Effector CD8-positive, alpha-beta T cell (primary cell): Measurements from ENCODE around the gene OTULINL.
A peak's percentile ranks its signal among the peaks of the same experiment; 100 is the strongest.
"Not testable (repeated sequence)": the region's sequence is repeated elsewhere in the genome, so short reads cannot be mapped to it uniquely, and the experiment has no call there.

Source experiments
- DNase-seq: peaks from one replicate; lab custom pipeline; 2025; lab: John Stamatoyannopoulos, UW
- total RNA-seq, 4 experiments: gene quantifications; one replicate each; lab custom pipeline; 2026; lab: John Stamatoyannopoulos, UW

OTULINL gene
- 46.8 to 85.8 (median 62.7) reads per million in 4 experiments for total RNA-seq

- peak; percentile 82 for DNase-seq
Measured at GRCh38 chr5:14581106-14581890, at the start of gene OTULINL. OTULINL (plus strand) TSS chr5:14581792; CDS start chr5:14581895, 103 bp downstream.

GRCh38 chr5:14532180-14532579 is 49.4 kb upstream of the OTULINL start:
- no peak for DNase-seq

- DNase-seq, result no peak
Measured at GRCh38 chr5:14534773-14535172, 46.8 kb upstream of the OTULINL start.

GRCh38 chr5:14545308-14545707 is 36.3 kb upstream of the OTULINL start:
- DNase-seq, result no peak

- DNase-seq, result no peak
Measured at GRCh38 chr5:14545862-14546261, 35.7 kb upstream of the OTULINL start.

GRCh38 chr5:14547666-14548065 is 33.9 kb upstream of the OTULINL start:
- DNase-seq, result no peak

- no peak for DNase-seq
Measured at GRCh38 chr5:14551211-14551610, 30.4 kb upstream of the OTULINL start.

GRCh38 chr5:14552017-14552416 is 29.6 kb upstream of the OTULINL start:
- DNase-seq, result no peak

GRCh38 chr5:14554288-14554687 is 27.3 kb upstream of the OTULINL start:
- DNase-seq, result not testable (repeated sequence)

- DNase-seq, result no peak
Measured at GRCh38 chr5:14556015-14556414, 25.6 kb upstream of the OTULINL start.

- no peak for DNase-seq
Measured at GRCh38 chr5:14557203-14557770, 24.3 kb upstream of the OTULINL start.

GRCh38 chr5:14557791-14558415 is 23.7 kb upstream of the OTULINL start:
- no peak for DNase-seq

- DNase-seq, result no peak
Measured at GRCh38 chr5:14560091-14560595, 21.4 kb upstream of the OTULINL start.

- no peak for DNase-seq
Measured at GRCh38 chr5:14561741-14562140, 19.9 kb upstream of the OTULINL start.

GRCh38 chr5:14568333-14568732 is 13.3 kb upstream of the OTULINL start:
- no peak for DNase-seq

- DNase-seq, result no peak
Measured at GRCh38 chr5:14569948-14570691, 11.5 kb upstream of the OTULINL start.

- no peak for DNase-seq
Measured at GRCh38 chr5:14571901-14572300, 9.7 kb upstream of the OTULINL start.

GRCh38 chr5:14572385-14572784 is 9.2 kb upstream of the OTULINL start:
- no peak for DNase-seq

- DNase-seq, result no peak
Measured at GRCh38 chr5:14572836-14573235, 8.8 kb upstream of the OTULINL start.

GRCh38 chr5:14574096-14574495 is 7.5 kb upstream of the OTULINL start:
- no peak for DNase-seq

- DNase-seq, result no peak
Measured at GRCh38 chr5:14574891-14575508, 6.6 kb upstream of the OTULINL start.

GRCh38 chr5:14576206-14576605 is 5.4 kb upstream of the OTULINL start:
- no peak for DNase-seq
